A549 (cell line): ENCODE data around the gene DCUN1D2. TPM values are rescaled to one million over a fixed set of nuclear protein-coding genes. Genes with fewer than 3 reads are reported as not detected.

Experiments used
- ATAC-seq, 2 experiments: fragments of 200-7000 bp in 1 of 2; fragments of >200 bp in 1 of 2; cut with Nextera tagmentation in 1 of 2; cut with Tn5 transposase in 1 of 2; 3 replicates each; pipeline versions ENCODE4 v1.8.0 to v1.9.1; 2018 to 2020; ENCODE audit warnings: mild to moderate bottlenecking in 1 of 2, moderate library complexity in 1 of 2
- CTCF ChIA-PET: fragments of 300-600 bp; sonication (Branson Sonifier 250); formaldehyde crosslinking; extraction: SDS; loops from one replicate; lab custom pipeline; 2021; ENCODE audit warnings: antibody characterized with exemption, inconsistent platforms; lab: Yijun Ruan, JAX
- POLR2A ChIA-PET: fragments of 350-600 bp; formaldehyde crosslinking; extraction: SDS; loops from one replicate; lab custom pipeline; 2021; ENCODE audit warnings: antibody characterized with exemption, inconsistent platforms; lab: Yijun Ruan, JAX
- DNase-seq, 2 experiments: peaks; one replicate each; pipeline versions ENCODE4 v3.0.0 to v3.0.0-alpha.2; 2011 to 2016; ENCODE audit warnings: low read depth in 1 of 2, low spot score in 1 of 2
- FAIRE-seq: peaks from 2 replicates; lab custom pipeline; 2011; peaks lifted over from hg19 to GRCh38; lab: Jason Lieb, UNC
- H3K27ac ChIP-seq, 2 experiments: fragments of >200 bp; sonication (Bioruptor Twin); formaldehyde crosslinking; 3 replicates each; pipeline ENCODE4 v1.5.1; 2016 to 2017
- H3K4me1 ChIP-seq: fragments of >200 bp; sonication (Bioruptor Twin); formaldehyde crosslinking; 3 replicates; pipeline ENCODE4 v1.6.1; 2016
- H3K4me2 ChIP-seq: fragments of >200 bp; sonication (Bioruptor Twin); formaldehyde crosslinking; 3 replicates; pipeline ENCODE4 v1.6.1; 2016
- H3K4me3 ChIP-seq: fragments of >200 bp; sonication (Bioruptor Twin); formaldehyde crosslinking; 3 replicates; pipeline ENCODE4 v1.5.1; 2016
- H3K9me3 ChIP-seq: fragments of >200 bp; sonication (Bioruptor Twin); formaldehyde crosslinking; 3 replicates; pipeline ENCODE4 v1.6.1; 2016
- BCL3 ChIP-seq: fragments of >200 bp; sonication (Bioruptor Twin); formaldehyde crosslinking; IDR thresholded peaks from 3 replicates; pipeline ENCODE4 v1.6.1; 2016
- BHLHE40 ChIP-seq: IDR thresholded peaks from 2 replicates; pipeline ENCODE4 v1.6.1; 2012; ENCODE audit warnings: low read depth, low read length, inconsistent platforms
- CBX2 ChIP-seq: fragments of 200-600 bp; sonication (generic); IDR thresholded peaks from 2 replicates; pipeline ENCODE4 v1.6.1; 2016; ENCODE audit warnings: low read depth, mild to moderate bottlenecking, borderline replicate concordance
- CBX8 ChIP-seq: fragments of 200-600 bp; sonication (generic); IDR thresholded peaks from 2 replicates; pipeline ENCODE4 v1.6.1; 2016
- CHD4 ChIP-seq: fragments of 200-600 bp; sonication (generic); IDR thresholded peaks from 2 replicates; pipeline ENCODE4 v1.6.1; 2016; ENCODE audit warnings: antibody characterized with exemption, mild to moderate bottlenecking, borderline replicate concordance
- CTCF ChIP-seq: fragments of >200 bp; sonication (Bioruptor Twin); formaldehyde crosslinking; IDR thresholded peaks from 3 replicates; pipeline ENCODE4 v1.5.1; 2016
- E2F6 ChIP-seq: IDR thresholded peaks from 2 replicates; pipeline ENCODE4 v1.6.1; 2012; ENCODE audit warnings: low read depth, borderline replicate concordance
- EHF ChIP-seq: fragments of 250-450 bp; sonication (Bioruptor Pico); IDR thresholded peaks from 2 replicates; pipeline ENCODE4 v1.5.0; 2020; ENCODE audit warnings: mild to moderate bottlenecking
- EHMT2 ChIP-seq: fragments of 200-600 bp; sonication (generic); IDR thresholded peaks from 2 replicates; pipeline ENCODE4 v1.6.1; 2016; ENCODE audit warnings: antibody characterized with exemption, low read depth, mild to moderate bottlenecking, moderate library complexity
- EP300 ChIP-seq, 2 experiments: fragments of >200 bp; sonication (Bioruptor Twin); formaldehyde crosslinking; IDR thresholded peaks; 2 replicates in 1 of 2; 3 replicates in 1 of 2; pipeline ENCODE4 v1.6.1; 2016 to 2017
- FOSL2 ChIP-seq, 2 experiments: fragments of 450-650 bp in 1 of 2; fragments of >200 bp in 1 of 2; sonication (Bioruptor Twin) in 1 of 2; formaldehyde crosslinking; IDR thresholded peaks; 2 replicates each; pipeline versions ENCODE4 v1.5.0 to v1.6.1; 2016 to 2020; ENCODE audit warnings: mild to moderate bottlenecking in 1 of 2, moderate library complexity in 1 of 2
- FOXS1 ChIP-seq: fragments of 250-450 bp; sonication (Bioruptor Pico); IDR thresholded peaks from 2 replicates; pipeline ENCODE4 v1.5.0; 2020; ENCODE audit warnings: mild to moderate bottlenecking, moderate library complexity
- HDAC2 ChIP-seq: fragments of 200-600 bp; sonication (generic); IDR thresholded peaks from 2 replicates; pipeline ENCODE4 v1.6.1; 2016
- HEYL ChIP-seq: fragments of 250-450 bp; sonication (Bioruptor Pico); IDR thresholded peaks from 2 replicates; pipeline ENCODE4 v1.8.0; 2021; ENCODE audit warnings: mild to moderate bottlenecking, moderate library complexity
- HMGXB4 ChIP-seq: fragments of 250-450 bp; sonication (Bioruptor Pico); IDR thresholded peaks from 2 replicates; pipeline ENCODE4 v1.5.0; 2021; ENCODE audit warnings: mild to moderate bottlenecking, moderate library complexity, borderline replicate concordance
- HOXB13 ChIP-seq: fragments of 250-450 bp; sonication (Bioruptor Pico); IDR thresholded peaks from 2 replicates; pipeline ENCODE4 v1.5.0; 2020; ENCODE audit warnings: low read depth, mild to moderate bottlenecking, moderate library complexity
- HOXB5 ChIP-seq: fragments of 250-450 bp; sonication (Bioruptor Pico); IDR thresholded peaks from 2 replicates; pipeline ENCODE4 v1.5.0; 2020; ENCODE audit warnings: mild to moderate bottlenecking, moderate library complexity
- JUN ChIP-seq, 2 experiments: fragments of >200 bp; sonication (Bioruptor Twin); formaldehyde crosslinking; IDR thresholded peaks; 2 replicates in 1 of 2; 3 replicates in 1 of 2; pipeline ENCODE4 v1.6.1; 2016 to 2017
- KDM1A ChIP-seq: fragments of 200-600 bp; sonication (generic); IDR thresholded peaks from 2 replicates; pipeline ENCODE4 v1.6.1; 2016; ENCODE audit warnings: low read depth, mild to moderate bottlenecking
- KDM5A ChIP-seq: fragments of 200-600 bp; sonication (generic); IDR thresholded peaks from 2 replicates; pipeline ENCODE4 v1.6.1; 2016; ENCODE audit warnings: antibody characterized with exemption, mild to moderate bottlenecking
- MAZ ChIP-seq: fragments of 150-350 bp; IDR thresholded peaks from 2 replicates; pipeline ENCODE4 v1.6.1; 2014; ENCODE audit warnings: antibody characterized with exemption, low read depth, low read length, borderline replicate concordance
- NFE2L2 ChIP-seq: fragments of 150-350 bp; conservative IDR thresholded peaks from 2 replicates; pipeline ENCODE4 v1.6.1; 2014; ENCODE audit warnings: low read length
- NPAS2 ChIP-seq: fragments of 250-450 bp; sonication (Bioruptor Pico); IDR thresholded peaks from 2 replicates; pipeline ENCODE4 v1.8.0; 2022; ENCODE audit warnings: mild to moderate bottlenecking, moderate library complexity, borderline replicate concordance
- NR3C1 ChIP-seq: fragments of >200 bp; sonication (Bioruptor Twin); formaldehyde crosslinking; IDR thresholded peaks from 3 replicates; pipeline ENCODE4 v1.6.1; 2017
- PBX3 ChIP-seq: IDR thresholded peaks from 2 replicates; pipeline ENCODE4 v1.6.1; 2012
- PHF8 ChIP-seq: fragments of 200-600 bp; sonication (generic); IDR thresholded peaks from 2 replicates; pipeline ENCODE4 v1.6.1; 2016; ENCODE audit warnings: low read depth, mild to moderate bottlenecking, antibody characterized with exemption, moderate library complexity, borderline replicate concordance
- POLR2A ChIP-seq: IDR thresholded peaks from 2 replicates; pipeline ENCODE4 v1.6.1; 2012; ENCODE audit warnings: mild to moderate bottlenecking, low read length
- POLR2AphosphoS2 ChIP-seq: conservative IDR thresholded peaks from 2 replicates; pipeline ENCODE4 v1.6.1; 2012; ENCODE audit warnings: low read length, improper control_type of control experiment, inconsistent platforms
- RAD21 ChIP-seq, 2 experiments: fragments of >200 bp in 1 of 2; sonication (Bioruptor Twin) in 1 of 2; formaldehyde crosslinking in 1 of 2; IDR thresholded peaks in 1 of 2; conservative IDR thresholded peaks in 1 of 2; 2 replicates in 1 of 2; 3 replicates in 1 of 2; pipeline ENCODE4 v1.6.1; 2012 to 2018; ENCODE audit warnings: inconsistent platforms in 1 of 2
- RCOR1 ChIP-seq: fragments of 150-350 bp; IDR thresholded peaks from 2 replicates; pipeline ENCODE4 v1.6.1; 2014; ENCODE audit warnings: antibody characterized with exemption, low read length, low read depth
- RFX5 ChIP-seq: fragments of 450-650 bp; IDR thresholded peaks from 2 replicates; pipeline ENCODE4 v1.7.1; 2014; ENCODE audit warnings: antibody characterized with exemption, mild to moderate bottlenecking, moderate library complexity
- TP53 ChIP-seq: fragments of 250-450 bp; sonication (Bioruptor Pico); IDR thresholded peaks from 2 replicates; pipeline ENCODE4 v1.5.0; 2021; ENCODE audit warnings: mild to moderate bottlenecking, moderate library complexity
- ZSCAN20 ChIP-seq: fragments of 250-450 bp; sonication (Bioruptor Pico); IDR thresholded peaks from 2 replicates; pipeline ENCODE4 v1.8.0; 2022; ENCODE audit warnings: mild to moderate bottlenecking, moderate library complexity
- WGBS: methylation state at CpG from one replicate; pipeline ENCODE4 v1.1.6; 2017; ENCODE audit errors: missing lambda C conversion rate; 5-methylcytosine and 5-hydroxymethylcytosine counted together
- polyA minus RNA-seq: library from RNA; depleted of rRNA, polyadenylated mRNA; stranded (reverse); fragments of >200 nt; gene quantifications from 2 replicates; pipeline ENCODE4 v1.2.3, GENCODE V29; 2011; rRNA and poly(A)+ RNA removed
- polyA plus RNA-seq, 4 experiments: library from polyadenylated mRNA; depleted of rRNA in 3 of 4; stranded (reverse); fragments of >200 nt; fragmentation: RNase III in 1 of 4; extraction: RNeasy Plus Mini Kit Qiagen cat#74134 plus additional on column Dnase treatment in 1 of 4; gene quantifications; 2 replicates in 3 of 4; 3 replicates in 1 of 4; pipeline ENCODE4 v1.2.3, GENCODE V29; 2011 to 2017

DCUN1D2 gene
- polyA plus RNA-seq (2011; rRNA removed) (8.4 and 9.5 TPM in 2 replicates), polyA plus RNA-seq (2017; fragmentation: RNase III; extraction: RNeasy Plus Mini Kit Qiagen cat#74134 plus additional on column Dnase treatment) (7.8 to 8.6 TPM (median 8.3 TPM) in 3 replicates), polyA minus RNA-seq (4.6 and 6.6 TPM in 2 replicates)
- polyA plus RNA-seq (2012; cell fraction: cytosol; rRNA removed): 7.5 and 8.0 TPM in 2 replicates
- 23.5 and 28.6 TPM in 2 replicates for polyA plus RNA-seq (2012; cell fraction: nucleus; rRNA removed)

- peaks cover 37% of the 10 kb centered on the region for H3K4me1 ChIP-seq
- peak within 1 kb of the TSS; percentile 95 for H3K4me2 ChIP-seq
- WGBS: 0% methylated on average over 11 of the region's 115 CpGs
- H3K9me3 ChIP-seq: no peaks in the 10 kb centered on the region
- DNase-seq (peak; percentile 76 to 90), FAIRE-seq (no peak), ATAC-seq (peak; percentile 83 to 93)
- H3K27ac ChIP-seq: peak within 1 kb of the TSS; percentile 92 to 98
- POLR2A ChIA-PET: interaction anchor here (0.6 to 1.2 kb wide), 3 partner anchors 33 to 59 kb away, joined by 3 to 4 read pairs (median 3); no protein-coding TSS in a partner anchor
- peak within 1 kb of the TSS; percentile 89 for H3K4me3 ChIP-seq
- CTCF ChIA-PET: no interaction called here
- TF ChIP-seq E2F6 (no peak), HEYL (CRISPR knock-in tag) (no peak), POLR2A (peak; percentile 66), BCL3 (peak; percentile 46; the same call in 1 of the 3 replicates), POLR2AphosphoS2 (no peak), RFX5 (no peak), EP300 (IDR thresholded peaks at IDR 0.05) (no peak), HMGXB4 (CRISPR knock-in tag) (no peak), CHD4 (no peak), CBX8 (no peak), FOSL2 (IDR thresholded peaks at IDR 0.05) (no peak), FOSL2 (CRISPR knock-in tag; IDR thresholded peaks at IDR 0.05) (no peak), RCOR1 (no peak), HOXB13 (CRISPR knock-in tag) (no peak), FOXS1 (CRISPR knock-in tag) (no peak), HDAC2 (no peak), PHF8 (peak; percentile 65; the same call in 1 of the 2 replicates), JUN (IDR thresholded peaks at IDR 0.05) (peak in 1 of 2 experiments; percentile 77; a peak in 3 of 5 replicates), KDM5A (no peak), EHMT2 (no peak), CBX2 (no peak), KDM1A (no peak), NPAS2 (CRISPR knock-in tag) (no peak), NFE2L2 (no peak), MAZ (no peak), HOXB5 (0 out of 2 replicates have a peak, but pooled peaks have one; percentile 59), TP53 (CRISPR knock-in tag) (no peak), BHLHE40 (no peak), ZSCAN20 (CRISPR knock-in tag) (no peak), EHF (0 out of 2 replicates have a peak, but pooled peaks have one; percentile 43), RAD21 (conservative IDR thresholded peaks at IDR 0.05 in 1 of 2, IDR thresholded peaks at IDR 0.05 in 1 of 2) (no peak), PBX3 (no peak), NR3C1 (no peak), CTCF (no peak)
These were observed at the start of gene DCUN1D2 for GRCh38 chr13:113490496-113491417. TSS of gene DCUN1D2 (minus strand) at chr13:113490711. CDS start at chr13:113490669, 42 bp downstream.
